Anterior cingulate cortex (tissue), 58 donors: ENCODE measurements around the gene MEGF9.
"Not testable (repeated sequence)": the region's sequence is repeated elsewhere in the genome, so short reads cannot be mapped to it uniquely, and the experiment has no call there.

Source experiments
- DNase-seq, 58 donors: peaks; one replicate each; lab custom pipeline; 2025; lab: John Stamatoyannopoulos, UW

MEGF9 gene

GRCh38 chr9:120635011-120635410 lies 79.3 kb downstream of the MEGF9 start:
- DNase-seq, result no peak

- no peak for DNase-seq
Observed at GRCh38 chr9:120630333-120630732, 83.9 kb downstream of the MEGF9 start.

- not testable (repeated sequence) for DNase-seq
Observed at GRCh38 chr9:120628925-120629497, 85.3 kb downstream of the MEGF9 start.

- DNase-seq, result peak in 2 of 58 donors; percentile 4 to 10
Observed at GRCh38 chr9:120628207-120628924, 85.9 kb downstream of the MEGF9 start.

- DNase-seq, result no peak
Observed at GRCh38 chr9:120627073-120627472, 87.2 kb downstream of the MEGF9 start.

GRCh38 chr9:120626512-120626911 lies 87.8 kb downstream of the MEGF9 start:
- no peak for DNase-seq

- peak in 5 of 58 donors; percentile 8 to 27 (median 24) for DNase-seq
Observed at GRCh38 chr9:120625222-120625621, 89.0 kb downstream of the MEGF9 start.

GRCh38 chr9:120622790-120623189 lies 91.5 kb downstream of the MEGF9 start:
- DNase-seq, result no peak

GRCh38 chr9:120621941-120622340 lies 92.3 kb downstream of the MEGF9 start:
- DNase-seq, result no peak

- DNase-seq, result peak in 40 of 58 donors; percentile 1 to 80 (median 25)
Observed at GRCh38 chr9:120619751-120620655, 94.3 kb downstream of the MEGF9 start.

GRCh38 chr9:120616966-120617935 lies 97.0 kb downstream of the MEGF9 start:
- DNase-seq, result no peak

GRCh38 chr9:120612218-120612617 lies 102.1 kb downstream of the MEGF9 start:
- no peak for DNase-seq

- DNase-seq, result no peak
Observed at GRCh38 chr9:120611690-120612068, 102.6 kb downstream of the MEGF9 start.

GRCh38 chr9:120610975-120611689 lies 103.1 kb downstream of the MEGF9 start:
- DNase-seq, result no peak

GRCh38 chr9:120609636-120610035 lies 104.6 kb downstream of the MEGF9 start:
- no peak for DNase-seq

GRCh38 chr9:120608421-120608820 lies 105.8 kb downstream of the MEGF9 start:
- DNase-seq, result no peak

- DNase-seq, result no peak
Observed at GRCh38 chr9:120603591-120603990, 110.7 kb downstream of the MEGF9 start.

GRCh38 chr9:120603010-120603409 lies 111.3 kb downstream of the MEGF9 start:
- no peak for DNase-seq

- no peak for DNase-seq
Observed at GRCh38 chr9:120593955-120594277, 120.4 kb downstream of the MEGF9 start.
